Measurements from ENCODE around the gene CXCL8. TPM values are rescaled to one million over a fixed set of nuclear protein-coding genes. Genes with fewer than 3 reads are reported as not detected.

CXCL8 gene
- total and polyA plus RNA-seq, 2 of the 8 experiments (the other 6 are each of a cell fraction or from before 2014, with no cell fraction given), result not detected

- no peak overlapping the region for H3K4me3 ChIP-seq (ENCODE audit: extremely low read depth in 1 of 4, insufficient read depth in 2 of 4, low read depth in 3 of 4, low read length in 4 of 4)
- no peaks in the 10 kb centered on the region for H3K79me1 ChIP-seq (ENCODE audit: low read depth, low read length)
- H3K4me1 ChIP-seq (replicated peaks in 1 of 4; ENCODE audit: control insufficient read depth in 3 of 4, insufficient read depth in 4 of 4, low read length in 3 of 4), result peaks cover 0 to 2% (median 0%) of the 10 kb centered on the region in 4 experiments; a peak in 1 of 7 replicates
- DNase-seq (ENCODE audit: low read depth in 1 of 2, low spot score in 2 of 2) (no peak), FAIRE-seq (no peak)
- H3K27ac ChIP-seq (ENCODE audit: low read depth, low read length), result no peak overlapping the region
- no peak overlapping the region for H3K56ac ChIP-seq (replicated peaks; ENCODE audit: insufficient read length, low read depth, low read length)
- no peak overlapping the region for H2BK12ac ChIP-seq (ENCODE audit: low read depth, low read length)
- H3K4me2 ChIP-seq (ENCODE audit: insufficient read depth in 1 of 2, low read depth in 2 of 2, low read length in 2 of 2), result no peak overlapping the region
- H2BK20ac ChIP-seq (ENCODE audit: low read length), result no peak overlapping the region
- no peaks in the 10 kb centered on the region for H3K9me3 ChIP-seq (ENCODE audit: insufficient read depth in 2 of 2, low read depth in 1 of 2, low read length in 1 of 2)
- H4K20me1 ChIP-seq (replicated peaks in 1 of 2; ENCODE audit: control insufficient read depth in 1 of 2, insufficient read depth in 2 of 2, low read length in 2 of 2), result no peaks in the 10 kb centered on the region
- ChIA-PET CTCF (ENCODE audit: partially characterized antibody) (interaction anchor here (0.8 to 1.9 kb wide), 5 partner anchors 11 to 408 kb away, joined by 3 to 6 read pairs (median 3); no protein-coding TSS in a partner anchor), POLR2A (ENCODE audit: partially characterized antibody) (no interaction called here)
- no peak overlapping the region for H4K5ac ChIP-seq (ENCODE audit: insufficient read length, low read depth, low read length)
- no peak overlapping the region for H3K23ac ChIP-seq (ENCODE audit: insufficient read length)
- no peak overlapping the region for H3K4ac ChIP-seq (replicated peaks; ENCODE audit: insufficient read length, low read depth, low read length)
- H3K14ac ChIP-seq (ENCODE audit: insufficient read length), result no peak overlapping the region
- H3K18ac ChIP-seq (ENCODE audit: extremely low read depth, low read length), result no peak overlapping the region
- H4K91ac ChIP-seq (replicated peaks; ENCODE audit: insufficient read length, low read length), result no peak overlapping the region
- H2BK5ac ChIP-seq (ENCODE audit: low read depth, low read length), result no peak overlapping the region
- H2BK120ac ChIP-seq (replicated peaks; ENCODE audit: low read depth, low read length), result no peak overlapping the region
- no peaks in the 10 kb centered on the region for H3K79me2 ChIP-seq (ENCODE audit: control insufficient read depth in 1 of 2, insufficient read depth in 2 of 2, low read length in 2 of 2)
- H2AFZ ChIP-seq (ENCODE audit: low read length), result no peak overlapping the region
- H4K8ac ChIP-seq (ENCODE audit: extremely low read depth, insufficient read depth, low read length), result no peak overlapping the region
- H2BK15ac ChIP-seq (ENCODE audit: low read length), result no peak overlapping the region
- TF ChIP-seq CEBPB (IDR thresholded peaks at IDR 0.05; ENCODE audit: low read depth, low read length) (no peak), CHD1 (IDR thresholded peaks at IDR 0.05; ENCODE audit: low read depth, low read length) (no peak), SP4 (IDR thresholded peaks at IDR 0.05; ENCODE audit: low read length) (no peak), NANOG (IDR thresholded peaks at IDR 0.05; ENCODE audit: insufficient read depth, low read depth, low read length, poor library complexity, severe bottlenecking) (no peak), TEAD4 (IDR thresholded peaks at IDR 0.05; ENCODE audit: low read depth, low read length) (no peak), EGR1 (IDR thresholded peaks at IDR 0.05; ENCODE audit: borderline replicate concordance, low read depth, low read length) (no peak), SUZ12 (IDR thresholded peaks at IDR 0.05; ENCODE audit: low read length) (no peak), E2F6 (IDR thresholded peaks at IDR 0.05) (no peak), KDM1A (IDR thresholded peaks at IDR 0.05; ENCODE audit: borderline replicate concordance, low read length) (no peak), FOSL1 (IDR thresholded peaks at IDR 0.05; ENCODE audit: insufficient read depth, low read depth, low read length) (no peak)
- H3K23me2 ChIP-seq (ENCODE audit: low read depth, low read length), result no peaks in the 10 kb centered on the region; the same call in none of the 2 replicates
- H3K36me3 ChIP-seq (ENCODE audit: control insufficient read depth in 2 of 4, insufficient read depth in 4 of 4, low read length in 3 of 4), result no peaks in the 10 kb centered on the region
- no peak overlapping the region for H2AK5ac ChIP-seq (ENCODE audit: low read depth, low read length)
- H3K27me3 ChIP-seq (replicated peaks in 1 of 4; ENCODE audit: control insufficient read depth in 3 of 4, extremely low read depth in 1 of 4, insufficient read depth in 3 of 4, low read length in 3 of 4), result no peaks in the 10 kb centered on the region
- no peak overlapping the region for H3K9ac ChIP-seq (replicated peaks in 1 of 4; ENCODE audit: extremely low read depth in 1 of 4, low read depth in 3 of 4, low read length in 3 of 4)
- 78% methylated on average over 1 of the region's 1 CpG; no CpG with 5 or more reads in 1 of the 2 experiments for WGBS, 2 experiments (ENCODE audit: extremely low coverage in 1 of 2, insufficient coverage in 1 of 2, insufficient read length in 1 of 2, insufficient replicate concordance in 2 of 2, low coverage in 1 of 2, low lambda C conversion rate in 2 of 2, missing lambda C conversion rate in 1 of 2)
Measured at GRCh38 chr4:73725985-73726384, 14.4 kb upstream of the CXCL8 start.

All from H1 (cell line).